NCI-H82 (cell line): ENCODE measurements around the gene PRR36.

Experiments
- DNase-seq: peaks from one replicate; lab custom pipeline; 2025; lab: John Stamatoyannopoulos, UW

PRR36 gene

GRCh38 chr19:7846155-7846646 is 28.0 kb downstream of the PRR36 start:
- DNase-seq, result no peak

- no peak for DNase-seq
Measured at GRCh38 chr19:7845390-7846154, 28.6 kb downstream of the PRR36 start.

- DNase-seq, result no peak
Measured at GRCh38 chr19:7844951-7845350, 29.2 kb downstream of the PRR36 start.

- no peak for DNase-seq
Measured at GRCh38 chr19:7844405-7844804, 29.8 kb downstream of the PRR36 start.

GRCh38 chr19:7843521-7843920 is 30.7 kb downstream of the PRR36 start:
- no peak for DNase-seq

- DNase-seq, result no peak
Measured at GRCh38 chr19:7842661-7843294, 31.4 kb downstream of the PRR36 start.

GRCh38 chr19:7841751-7842660 is 32.2 kb downstream of the PRR36 start:
- DNase-seq, result no peak

GRCh38 chr19:7840629-7841028 is 33.6 kb downstream of the PRR36 start:
- no peak for DNase-seq

GRCh38 chr19:7839476-7839875 is 34.7 kb downstream of the PRR36 start:
- DNase-seq, result no peak

- no peak for DNase-seq
Measured at GRCh38 chr19:7833225-7834099, 40.7 kb downstream of the PRR36 start.

GRCh38 chr19:7832781-7833180 is 41.4 kb downstream of the PRR36 start:
- no peak for DNase-seq

GRCh38 chr19:7832009-7832408 is 42.2 kb downstream of the PRR36 start:
- DNase-seq, result no peak

GRCh38 chr19:7831452-7831851 is 42.7 kb downstream of the PRR36 start:
- DNase-seq, result peak; percentile 79

GRCh38 chr19:7830823-7831222 is 43.4 kb downstream of the PRR36 start:
- no peak for DNase-seq

- no peak for DNase-seq
Measured at GRCh38 chr19:7830272-7830771, 43.9 kb downstream of the PRR36 start.

- peak; percentile 100 for DNase-seq
Measured at GRCh38 chr19:7829561-7830271, 44.5 kb downstream of the PRR36 start, which contains the start of gene EVI5L. EVI5L (plus strand) TSS chr19:7830218; CDS start chr19:7846543, 16,325 bp downstream.

- DNase-seq, result peak; percentile 61
Measured at GRCh38 chr19:7829166-7829520, 45.0 kb downstream of the PRR36 start.

- peak; percentile 62 for DNase-seq
Measured at GRCh38 chr19:7823686-7824301, 50.4 kb downstream of the PRR36 start.

GRCh38 chr19:7822910-7823515 is 51.2 kb downstream of the PRR36 start:
- DNase-seq, result no peak

- DNase-seq, result no peak
Measured at GRCh38 chr19:7820588-7820987, 53.6 kb downstream of the PRR36 start.
